ENCODE data around the gene EXOC6B.
"Not testable (repeated sequence)": the region's sequence is repeated elsewhere in the genome, so short reads cannot be mapped to it uniquely, and the experiment has no call there.

EXOC6B gene

GRCh38 chr2:72513011-72513410, 312.8 kb downstream of the EXOC6B start:
- peaks cover 2% of the 10 kb centered on the region for H3K36me3 Mint-ChIP-seq (ENCODE audit: low read depth)
- H3K9me3 Mint-ChIP-seq = no peaks in the 10 kb centered on the region
- no peaks in the 10 kb centered on the region for H3K4me1 Mint-ChIP-seq
- no peaks in the 10 kb centered on the region for H3K27me3 Mint-ChIP-seq (ENCODE audit: low read depth)
- H3K4me3 Mint-ChIP-seq = no peak overlapping the region
- TF ChIP-seq CTCF (IDR thresholded peaks at IDR 0.05; ENCODE audit: unreplicated experiment in 3 of 3) = no peak
- H3K27ac Mint-ChIP-seq = no peak overlapping the region

- TF ChIP-seq CTCF (IDR thresholded peaks at IDR 0.05; ENCODE audit: unreplicated experiment in 3 of 3) = no peak
- Mint-ChIP-seq H3K4me1 (no peaks in the 10 kb centered on the region), H3K27ac (no peak overlapping the region), H3K36me3 (ENCODE audit: low read depth) (peaks cover 3% of the 10 kb centered on the region), H3K9me3 (no peaks in the 10 kb centered on the region), H3K27me3 (ENCODE audit: low read depth) (no peaks in the 10 kb centered on the region), H3K4me3 (no peak overlapping the region)
These were observed 313.5 kb downstream of the EXOC6B start for GRCh38 chr2:72512376-72512775.

- peaks cover 3% of the 10 kb centered on the region for H3K36me3 Mint-ChIP-seq (ENCODE audit: low read depth)
- no peaks in the 10 kb centered on the region for H3K27me3 Mint-ChIP-seq (ENCODE audit: low read depth)
- no peaks in the 10 kb centered on the region for H3K4me1 Mint-ChIP-seq
- H3K9me3 Mint-ChIP-seq = no peaks in the 10 kb centered on the region
- no peak for TF ChIP-seq CTCF (IDR thresholded peaks at IDR 0.05; ENCODE audit: unreplicated experiment in 3 of 3)
- H3K4me3 Mint-ChIP-seq = no peak overlapping the region
- H3K27ac Mint-ChIP-seq = no peak overlapping the region
These were observed 313.9 kb downstream of the EXOC6B start for GRCh38 chr2:72511906-72512305.

- no peaks in the 10 kb centered on the region for H3K27me3 Mint-ChIP-seq (ENCODE audit: low read depth)
- no peak for TF ChIP-seq CTCF (IDR thresholded peaks at IDR 0.05; ENCODE audit: unreplicated experiment in 3 of 3)
- peaks cover 43% of the 10 kb centered on the region for H3K36me3 Mint-ChIP-seq (ENCODE audit: low read depth)
- peaks cover 3% of the 10 kb centered on the region for H3K9me3 Mint-ChIP-seq
- H3K4me3 Mint-ChIP-seq = no peak overlapping the region
- H3K27ac Mint-ChIP-seq = no peak overlapping the region
- no peaks in the 10 kb centered on the region for H3K4me1 Mint-ChIP-seq
These were observed 328.1 kb downstream of the EXOC6B start for GRCh38 chr2:72497763-72498162.

GRCh38 chr2:72496479-72496878, 329.4 kb downstream of the EXOC6B start:
- Mint-ChIP-seq H3K27me3 (ENCODE audit: low read depth) (no peaks in the 10 kb centered on the region), H3K27ac (no peak overlapping the region), H3K4me1 (no peaks in the 10 kb centered on the region), H3K9me3 (no peaks in the 10 kb centered on the region), H3K36me3 (ENCODE audit: low read depth) (peaks cover 40% of the 10 kb centered on the region), H3K4me3 (no peak overlapping the region)
- no peak for TF ChIP-seq CTCF (IDR thresholded peaks at IDR 0.05; ENCODE audit: unreplicated experiment in 3 of 3)

- H3K4me1 Mint-ChIP-seq = no peaks in the 10 kb centered on the region
- no peaks in the 10 kb centered on the region for H3K9me3 Mint-ChIP-seq
- H3K27me3 Mint-ChIP-seq (ENCODE audit: low read depth) = no peaks in the 10 kb centered on the region
- H3K36me3 Mint-ChIP-seq (ENCODE audit: low read depth) = peaks cover 35% of the 10 kb centered on the region
- H3K27ac Mint-ChIP-seq = no peak overlapping the region
- H3K4me3 Mint-ChIP-seq = no peak overlapping the region
- TF ChIP-seq CTCF (IDR thresholded peaks at IDR 0.05; ENCODE audit: unreplicated experiment in 3 of 3) = no peak
These were observed 331.4 kb downstream of the EXOC6B start for GRCh38 chr2:72494392-72494791.

GRCh38 chr2:72484622-72485021, 341.2 kb downstream of the EXOC6B start:
- peaks cover 43% of the 10 kb centered on the region for H3K36me3 Mint-ChIP-seq (ENCODE audit: low read depth)
- not testable (repeated sequence) for H3K27ac Mint-ChIP-seq; H3K4me3 Mint-ChIP-seq; H3K9me3 Mint-ChIP-seq; H3K27me3 Mint-ChIP-seq (ENCODE audit: low read depth); H3K4me1 Mint-ChIP-seq
